Gastrocnemius medialis (tissue), 4 donors: ENCODE measurements around the gene ABLIM3.

Source experiments
- POLR2A ChIP-seq, 2 donors: fragments of 450-650 bp; IDR thresholded peaks; one replicate each; pipeline ENCODE4 v1.6.1; 2017; ENCODE audit warnings: antibody characterized with exemption in 2 of 2, mild to moderate bottlenecking in 2 of 2, moderate library complexity in 2 of 2
- TF ChIP-seq, protein P1 (sequence below), 5 experiments: fragments of 450-650 bp in 3 of 5; fragments of 200-600 bp in 2 of 5; sonication (generic) in 2 of 5; IDR thresholded peaks in 4 of 5; conservative IDR thresholded peaks in 1 of 5; 1 replicate in 4 of 5; 2 replicates in 1 of 5; pipeline ENCODE4 v1.5.1; 2016 to 2019; ENCODE audit warnings: antibody characterized with exemption in 5 of 5, mild to moderate bottlenecking in 3 of 5, moderate library complexity in 3 of 5

DNA sequence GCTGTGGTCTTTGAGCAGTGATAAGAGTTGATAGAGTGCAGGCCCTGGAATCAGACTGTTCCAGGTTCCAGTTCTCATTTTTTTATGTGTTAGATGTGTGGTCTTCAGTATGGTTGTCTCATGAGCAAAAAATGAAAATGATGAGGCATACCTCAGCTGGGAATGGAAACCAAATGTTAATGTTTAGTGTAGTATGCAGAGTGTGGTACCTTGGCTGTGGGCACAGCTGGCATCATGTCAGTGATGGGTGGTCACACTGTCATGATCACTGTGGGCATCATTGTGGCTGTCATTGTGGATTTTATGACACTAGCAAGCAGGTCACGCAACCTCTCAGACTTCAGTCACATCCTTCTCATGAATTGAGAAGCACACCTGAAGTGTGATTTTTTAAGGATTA is 6.4 kb downstream of the ABLIM3 start:
- TF ChIP-seq POLR2A (IDR thresholded peaks at IDR 0.05) = no peak
- TF ChIP-seq, protein P1, sequence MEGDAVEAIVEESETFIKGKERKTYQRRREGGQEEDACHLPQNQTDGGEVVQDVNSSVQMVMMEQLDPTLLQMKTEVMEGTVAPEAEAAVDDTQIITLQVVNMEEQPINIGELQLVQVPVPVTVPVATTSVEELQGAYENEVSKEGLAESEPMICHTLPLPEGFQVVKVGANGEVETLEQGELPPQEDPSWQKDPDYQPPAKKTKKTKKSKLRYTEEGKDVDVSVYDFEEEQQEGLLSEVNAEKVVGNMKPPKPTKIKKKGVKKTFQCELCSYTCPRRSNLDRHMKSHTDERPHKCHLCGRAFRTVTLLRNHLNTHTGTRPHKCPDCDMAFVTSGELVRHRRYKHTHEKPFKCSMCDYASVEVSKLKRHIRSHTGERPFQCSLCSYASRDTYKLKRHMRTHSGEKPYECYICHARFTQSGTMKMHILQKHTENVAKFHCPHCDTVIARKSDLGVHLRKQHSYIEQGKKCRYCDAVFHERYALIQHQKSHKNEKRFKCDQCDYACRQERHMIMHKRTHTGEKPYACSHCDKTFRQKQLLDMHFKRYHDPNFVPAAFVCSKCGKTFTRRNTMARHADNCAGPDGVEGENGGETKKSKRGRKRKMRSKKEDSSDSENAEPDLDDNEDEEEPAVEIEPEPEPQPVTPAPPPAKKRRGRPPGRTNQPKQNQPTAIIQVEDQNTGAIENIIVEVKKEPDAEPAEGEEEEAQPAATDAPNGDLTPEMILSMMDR (IDR thresholded peaks at IDR 0.05 in 4 of 5, conservative IDR thresholded peaks at IDR 0.05 in 1 of 5) = no peak
